HG03442 (cell line): ENCODE data around the gene TNK2.

Experiments used
- ATAC-seq: cut with Tn5 transposase; IDR thresholded peaks from one replicate; pipeline ENCODE4 v1.9.1; 2021; ENCODE audit warnings: mild to moderate bottlenecking, moderate library complexity; ENCODE audit not compliant: unreplicated experiment

TNK2 gene

DNA sequence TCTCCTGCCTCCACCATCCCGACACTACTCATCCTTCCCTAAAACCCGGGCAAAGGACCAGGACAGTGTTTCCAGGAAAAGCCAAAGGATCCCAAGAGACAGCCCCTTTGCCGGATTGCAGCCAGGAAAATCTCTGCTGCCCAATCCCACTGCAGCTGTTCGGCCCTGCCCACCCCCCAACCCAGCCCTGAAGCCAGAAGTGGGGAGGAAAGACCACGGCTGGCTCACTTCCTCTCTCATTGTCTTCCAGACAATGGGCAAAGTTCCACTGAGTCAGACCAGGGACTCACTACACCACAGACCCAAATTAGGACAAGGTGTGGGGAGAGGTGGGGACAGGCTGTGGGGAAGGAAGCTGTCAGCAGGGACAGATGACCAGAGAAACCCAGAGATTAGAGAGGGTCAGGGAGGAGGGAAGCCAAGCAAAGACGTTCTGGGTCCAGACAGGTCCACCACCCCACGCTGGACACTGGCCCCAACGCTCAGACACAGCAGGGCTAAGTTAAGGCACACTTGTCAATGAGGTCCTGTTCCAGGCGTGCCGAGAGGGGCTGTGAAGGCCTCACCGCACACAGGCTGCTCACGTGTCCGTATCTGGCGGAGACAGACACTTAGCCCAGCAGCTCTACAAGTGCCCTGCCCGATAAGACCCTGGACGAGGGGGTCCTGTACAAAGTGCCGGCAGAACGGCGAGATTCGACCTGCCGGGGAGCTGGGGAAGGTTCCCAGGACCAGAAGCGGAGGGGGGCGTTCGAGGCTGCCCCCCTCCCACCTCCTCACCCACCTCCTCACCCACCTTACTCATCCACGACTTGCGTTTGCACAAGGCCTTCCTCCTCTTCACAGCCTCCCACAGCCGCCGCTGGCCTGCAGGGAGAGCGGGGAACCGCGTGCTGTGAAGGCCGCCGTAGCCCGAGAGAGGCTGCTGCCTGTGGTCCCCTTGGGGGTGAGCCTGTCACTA, 21.9 kb downstream of the TNK2 start:
- no peak for ATAC-seq

- no peak for ATAC-seq
Measured at GRCh38 chr3:195885036-195885891, 23.1 kb downstream of the TNK2 start.

GRCh38 chr3:195884691-195885035, 23.7 kb downstream of the TNK2 start:
- no peak for ATAC-seq

GRCh38 chr3:195883801-195884200, 24.6 kb downstream of the TNK2 start:
- no peak for ATAC-seq

- ATAC-seq, result no peak
Measured at GRCh38 chr3:195883160-195883559, 25.2 kb downstream of the TNK2 start.

DNA sequence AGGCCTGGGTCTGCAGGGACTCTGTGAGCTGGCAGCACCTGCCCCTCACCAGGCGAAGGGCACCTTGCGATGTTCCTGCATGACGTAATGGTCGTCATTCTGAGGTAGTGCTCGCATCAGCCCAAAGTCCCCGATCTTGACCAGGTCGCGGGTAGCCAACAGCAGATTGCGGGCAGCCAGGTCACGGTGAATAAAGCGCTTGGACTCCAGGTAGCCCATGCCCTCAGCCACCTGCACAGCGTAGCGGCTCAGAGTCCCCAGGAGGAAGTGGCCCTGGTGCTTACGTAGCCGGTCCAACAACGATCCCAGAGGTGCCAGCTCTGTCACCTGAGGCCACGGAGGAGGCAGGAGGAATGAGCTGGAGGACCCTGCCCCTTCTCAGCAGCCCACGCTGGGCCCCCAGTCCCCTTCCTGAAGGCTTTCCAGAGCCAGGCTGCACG, 26.3 kb downstream of the TNK2 start:
- no peak for ATAC-seq

- ATAC-seq, result no peak
Measured at GRCh38 chr3:195881276-195881988, 26.9 kb downstream of the TNK2 start.

DNA sequence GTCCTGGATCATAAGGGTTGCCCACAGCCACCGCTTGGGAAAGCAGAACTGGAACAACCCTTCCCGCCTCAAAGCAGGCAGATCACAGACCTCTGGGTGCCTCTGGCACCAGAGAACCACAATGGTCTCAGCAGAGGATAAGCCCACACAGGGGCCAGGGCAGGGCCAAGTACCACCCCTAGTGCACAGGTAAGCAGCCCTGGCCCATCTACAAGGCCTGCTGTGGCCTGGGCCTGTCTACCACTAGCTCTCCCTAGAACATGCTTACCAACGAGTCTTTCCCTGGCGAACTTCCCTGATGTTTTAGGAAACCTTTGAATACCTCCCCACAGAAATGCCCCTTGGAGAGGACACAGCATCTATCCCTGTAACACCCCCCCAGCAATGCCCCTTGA, 28.3 kb downstream of the TNK2 start:
- no peak for ATAC-seq

DNA sequence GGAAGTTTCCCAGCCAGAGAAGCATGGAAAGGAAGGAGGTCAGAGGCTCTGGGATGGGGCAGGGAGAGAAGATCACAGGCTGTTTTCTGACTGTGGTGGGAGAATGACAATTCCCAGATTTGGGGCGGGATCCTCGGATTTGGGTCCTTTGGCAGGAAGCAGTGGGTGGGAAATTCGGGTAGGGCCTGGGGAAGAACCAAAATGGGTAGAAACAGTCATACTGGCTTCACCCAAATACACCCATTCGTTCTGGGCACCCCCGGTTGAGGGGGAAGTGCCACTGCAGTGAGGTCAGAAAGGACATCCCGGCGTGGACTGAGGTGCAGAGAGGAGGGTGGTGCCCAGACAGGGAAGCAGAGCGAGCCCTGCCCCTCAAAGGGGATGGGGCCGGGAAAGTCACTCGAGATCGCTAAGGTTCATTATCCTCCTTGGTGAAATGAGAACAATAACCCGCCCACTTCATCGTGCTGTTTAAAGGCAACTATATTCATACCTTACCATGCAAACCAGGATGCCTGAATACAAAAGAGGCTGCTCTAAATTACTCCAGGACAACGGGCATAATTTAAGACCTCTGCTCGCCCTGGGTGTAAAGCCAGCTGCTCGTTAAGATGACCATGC, 28.8 kb downstream of the TNK2 start:
- ATAC-seq, result no peak

GRCh38 chr3:195878424-195879274, 29.7 kb downstream of the TNK2 start:
- no peak for ATAC-seq

- ATAC-seq, result no peak
Measured at GRCh38 chr3:195877767-195878423, 30.5 kb downstream of the TNK2 start.

DNA sequence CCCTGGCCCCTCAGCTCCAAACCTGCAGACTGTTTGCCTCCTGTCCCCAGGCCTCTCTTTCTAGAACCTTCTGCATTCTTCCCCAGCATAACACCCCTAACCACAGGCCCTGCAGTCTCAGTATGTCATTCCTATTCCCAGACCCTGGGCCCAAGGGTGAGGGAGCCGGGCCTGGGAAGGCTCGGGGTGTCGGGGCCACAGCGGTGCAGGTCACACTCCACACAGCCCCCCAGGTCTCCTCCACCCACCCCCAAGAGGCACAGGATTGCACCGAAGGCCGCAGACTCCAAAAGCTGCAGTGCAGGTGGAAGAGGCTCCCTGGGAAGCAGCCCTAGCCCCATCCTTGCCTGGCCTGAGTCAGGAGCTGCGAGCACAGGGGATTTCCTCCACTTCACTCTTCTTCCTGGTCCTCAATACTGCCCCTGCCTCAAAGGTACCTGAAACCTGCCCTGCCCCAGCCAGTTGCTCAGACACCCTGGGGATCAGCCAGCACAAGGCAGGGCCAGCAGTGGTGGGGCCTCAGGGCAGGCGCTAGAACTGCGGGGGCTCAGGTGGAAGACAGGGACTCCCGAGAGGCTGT, 31.1 kb downstream of the TNK2 start:
- no peak for ATAC-seq

DNA sequence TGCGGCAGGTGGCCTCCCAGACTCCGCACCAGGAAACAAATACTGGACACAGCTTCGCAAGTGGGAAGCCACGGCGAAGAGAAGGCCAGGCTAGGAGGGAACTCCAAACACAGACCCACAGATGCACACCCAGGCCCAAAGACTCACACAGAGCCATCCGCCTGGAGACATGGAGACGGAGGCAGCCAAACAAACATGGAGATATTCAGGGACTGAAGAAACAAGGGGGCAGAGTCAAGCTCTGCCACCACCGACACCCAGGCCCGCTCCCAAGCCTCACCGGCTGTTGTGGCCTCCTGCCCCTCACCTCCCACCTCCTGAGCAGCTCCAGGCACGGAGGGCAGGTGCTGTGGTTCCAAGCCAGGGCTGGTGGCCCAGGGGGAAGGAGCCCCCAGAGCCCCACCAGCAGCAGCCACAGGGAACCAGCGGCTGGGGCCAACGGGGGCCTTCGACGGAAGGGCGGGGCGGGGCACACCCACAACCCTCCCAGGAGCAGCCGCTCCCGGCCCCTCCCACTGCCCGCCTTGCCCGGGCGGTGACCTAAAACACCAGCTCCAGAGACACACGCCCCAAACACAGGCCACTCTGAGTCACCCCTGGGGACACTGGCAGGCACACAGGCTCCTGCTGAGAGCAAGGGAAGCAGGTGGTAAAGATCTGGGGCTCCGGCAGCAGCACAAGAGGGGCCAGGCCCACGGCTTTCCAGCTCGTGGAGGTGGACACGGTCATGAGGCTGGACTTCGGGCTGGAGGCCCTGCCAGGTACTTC, 31.9 kb downstream of the TNK2 start:
- no peak for ATAC-seq

- no peak for ATAC-seq
Measured at GRCh38 chr3:195875482-195876236, 32.7 kb downstream of the TNK2 start.

DNA sequence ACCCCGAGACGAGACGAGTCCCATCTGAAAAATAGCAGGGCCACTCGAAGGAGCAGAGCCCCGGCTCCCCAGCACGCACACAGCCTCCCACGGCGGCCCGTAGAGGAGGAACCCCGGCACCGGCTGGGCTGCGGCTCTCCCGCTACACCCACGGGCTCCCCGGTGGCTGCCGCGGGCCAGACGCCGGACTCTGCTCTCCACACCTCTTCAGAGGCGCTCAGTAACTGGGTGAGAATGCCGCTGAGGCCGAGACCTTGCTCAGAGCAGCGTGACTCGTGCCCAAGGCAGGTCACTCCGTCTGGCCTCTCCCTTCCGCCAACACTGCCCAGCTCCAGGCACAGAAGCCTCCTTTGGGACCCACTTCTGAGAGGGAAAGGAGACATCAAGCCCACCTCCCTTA, 34.4 kb downstream of the TNK2 start:
- ATAC-seq, result no peak

- ATAC-seq, result no peak
Measured at GRCh38 chr3:195873281-195873887, 35.0 kb downstream of the TNK2 start.

DNA sequence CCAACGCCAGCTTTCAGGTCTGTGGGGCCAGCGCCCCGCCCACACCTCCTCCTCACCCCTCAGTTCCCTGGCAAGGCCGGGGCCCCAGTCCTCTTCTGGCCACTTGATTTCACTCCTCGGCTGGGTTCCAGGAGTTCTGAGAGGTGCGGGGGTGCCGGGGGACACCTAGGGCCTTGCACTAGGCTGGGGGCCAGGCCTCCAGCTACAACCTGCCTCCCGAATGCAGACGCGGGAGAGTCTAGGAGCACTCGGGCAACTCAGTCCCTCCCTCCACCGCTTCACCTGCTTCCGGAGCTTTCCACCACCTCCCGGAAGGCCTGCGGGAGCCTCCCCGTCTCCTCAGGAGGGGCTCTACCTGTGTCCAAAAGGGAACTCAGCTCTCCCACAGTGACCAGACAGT, 35.6 kb downstream of the TNK2 start:
- no peak for ATAC-seq
